K562 (cell line): ENCODE measurements around the gene RHOBTB3. TPM values are rescaled to one million over a fixed set of nuclear protein-coding genes. Genes with fewer than 3 reads are reported as not detected.

Experiments
- ATF7 ChIP-seq: fragments of 450-650 bp; IDR thresholded peaks from 2 replicates; pipeline ENCODE4 v1.7.1; 2014; ENCODE audit warnings: mild to moderate bottlenecking, moderate library complexity
- CBFA2T3 ChIP-seq: fragments of 450-650 bp; IDR thresholded peaks from 2 replicates; pipeline ENCODE4 v1.6.1; 2017
- EWSR1 ChIP-seq: fragments of 450-650 bp; IDR thresholded peaks from 2 replicates; pipeline ENCODE4 v1.6.1; 2018; ENCODE audit warnings: borderline replicate concordance, mild to moderate bottlenecking, low read depth, moderate library complexity; ENCODE audit not compliant: partially characterized antibody
- FOS ChIP-seq: IDR thresholded peaks from 3 replicates; pipeline ENCODE4 v1.6.1; 2011; ENCODE audit not compliant: insufficient read length; ENCODE audit errors: extremely low read depth
- FOXJ2 ChIP-seq: fragments of 200-800 bp; sonication (Bioruptor generic); IDR thresholded peaks from 2 replicates; pipeline ENCODE4 v1.6.1; 2016; ENCODE audit warnings: missing genetic modification characterization, missing compliant biosample characterization
- FOXP1 ChIP-seq: sonication (generic); formaldehyde crosslinking; IDR thresholded peaks from 2 replicates; pipeline ENCODE4 v1.8.0; 2022; ENCODE audit warnings: mild to moderate bottlenecking, missing genetic modification reagents
- IRF2 ChIP-seq: sonication (generic); formaldehyde crosslinking; IDR thresholded peaks from 2 replicates; pipeline ENCODE4 v1.8.1; 2022; ENCODE audit warnings: mild to moderate bottlenecking, missing genetic modification reagents
- NFE2 ChIP-seq: IDR thresholded peaks from 2 replicates; pipeline ENCODE4 v1.6.1; 2014; ENCODE audit warnings: antibody characterized with exemption, low read depth
- RAD21 ChIP-seq, 2 experiments: fragments of 250-450 bp in 1 of 2; fragments of 450-650 bp in 1 of 2; sonication (Bioruptor Pico) in 1 of 2; formaldehyde crosslinking in 1 of 2; IDR thresholded peaks in 1 of 2; conservative IDR thresholded peaks in 1 of 2; 2 replicates each; pipeline versions ENCODE4 v1.4.0 to v1.8.0; 2020 to 2022; ENCODE audit warnings: mild to moderate bottlenecking in 2 of 2, moderate library complexity in 1 of 2
- SAP30 ChIP-seq: fragments of 200-600 bp; sonication (generic); IDR thresholded peaks from 2 replicates; pipeline ENCODE4 v1.6.1; 2012; ENCODE audit warnings: borderline replicate concordance, low read depth, mild to moderate bottlenecking, moderate library complexity, low read length, control low read depth, inconsistent platforms; ENCODE audit not compliant: insufficient read depth, poor library complexity, severe bottlenecking
- ZNF24 ChIP-seq: fragments of 450-650 bp; IDR thresholded peaks from 2 replicates; pipeline ENCODE4 v1.6.1; 2016
- ZNF507 ChIP-seq: conservative IDR thresholded peaks from 2 replicates; pipeline ENCODE4 v1.6.1; 2017; ENCODE audit warnings: missing genetic modification characterization, missing compliant biosample characterization
- polyA plus RNA-seq, 8 experiments: library from polyadenylated mRNA; depleted of rRNA in 4 of 8; stranded (reverse) in 5 of 8; unstranded in 3 of 8; fragments of >200 nt; fragmentation: Nextera tagmentation in 2 of 8; fragmentation: Illumina TruSeq in 1 of 8; extraction: Ambion mirVana in 2 of 8; extraction: Trizol in 1 of 8; gene quantifications; 2 replicates each; pipeline versions ENCODE4 v1.2.1 to v1.2.3, GENCODE V29; 2011 to 2014; ENCODE audit warnings: inconsistent platforms in 1 of 8, missing spikeins in 1 of 8
- total RNA-seq, 7 experiments: library from RNA; depleted of rRNA in 6 of 7; stranded (reverse); fragments of >200 nt in 6 of 7; fragmentation: Illumina TruSeq in 2 of 7; extraction: Trizol in 2 of 7; gene quantifications; 2 replicates each; pipeline versions ENCODE4 v1.2.1 to v1.2.3, GENCODE V29; 2011 to 2021; ENCODE audit warnings: low replicate concordance in 1 of 7
- TF ChIP-seq, protein P1 (sequence below), 2 experiments: fragments of 450-650 bp in 1 of 2; sonication (generic) in 1 of 2; formaldehyde crosslinking; conservative IDR thresholded peaks; 2 replicates each; pipeline versions ENCODE4 v1.4.0 to v1.8.1; 2020 to 2022; ENCODE audit warnings: mild to moderate bottlenecking in 1 of 2, missing genetic modification reagents in 1 of 2
- TF ChIP-seq, protein P2 (sequence below): fragments of 250-450 bp; sonication (Bioruptor Pico); IDR thresholded peaks from 2 replicates; pipeline ENCODE4 v1.8.0; 2022; ENCODE audit warnings: inconsistent platforms
- TF ChIP-seq, protein P3 (sequence below): fragments of 250-450 bp; sonication (Bioruptor Pico); IDR thresholded peaks from 2 replicates; pipeline ENCODE4 v1.4.0; 2020; ENCODE audit warnings: mild to moderate bottlenecking, moderate library complexity
- TF ChIP-seq, protein P4 (sequence below): fragments of 250-450 bp; sonication (Bioruptor Pico); IDR thresholded peaks from 2 replicates; pipeline ENCODE4 v1.4.0; 2020; ENCODE audit warnings: borderline replicate concordance
- TF ChIP-seq, protein P5 (sequence below): IDR thresholded peaks from 2 replicates; pipeline ENCODE4 v1.6.1; 2012; ENCODE audit warnings: low read depth, low read length, improper control_type of control experiment, borderline replicate concordance
- TF ChIP-seq, protein P6 (sequence below): fragments of 250-450 bp; sonication (Bioruptor Pico); IDR thresholded peaks from 2 replicates; pipeline ENCODE4 v1.5.1; 2021; ENCODE audit warnings: mild to moderate bottlenecking

Gene RHOBTB3
- total and polyA plus RNA-seq, 9 of the 15 experiments (the other 6 are each of a cell fraction or from before 2014, with no cell fraction given), result 39.7 to 143 (median 115) TPM

DNA sequence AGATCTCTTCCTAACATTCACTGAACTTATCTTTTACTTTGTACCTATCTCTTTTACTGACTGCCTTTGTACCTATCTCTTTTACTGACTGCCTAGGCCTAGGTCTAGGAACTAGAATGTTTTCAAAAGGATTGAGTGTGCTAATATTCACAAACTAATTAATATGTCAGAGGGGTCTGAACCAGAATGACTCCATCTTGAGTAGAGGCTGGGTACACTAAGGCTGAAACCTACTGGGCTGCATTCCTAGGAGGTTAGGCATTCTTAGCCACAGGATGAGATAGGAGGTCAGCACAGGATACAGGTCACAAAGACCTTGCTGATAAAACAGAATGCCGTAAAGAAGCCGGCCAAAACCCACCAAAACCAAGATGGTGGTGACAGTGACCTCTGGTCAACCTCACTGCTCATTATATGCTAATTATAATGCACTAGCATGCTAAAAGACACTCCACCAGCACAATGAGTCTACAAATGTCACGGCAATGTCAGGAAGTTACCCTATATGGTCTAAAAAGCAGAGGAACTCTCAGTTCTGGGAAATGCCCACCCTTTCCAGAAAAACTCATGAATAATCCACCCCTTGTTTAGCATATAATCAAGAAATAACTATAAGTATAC, 2.5 kb upstream of the RHOBTB3 start (continued):
- TF ChIP-seq, protein P1, sequence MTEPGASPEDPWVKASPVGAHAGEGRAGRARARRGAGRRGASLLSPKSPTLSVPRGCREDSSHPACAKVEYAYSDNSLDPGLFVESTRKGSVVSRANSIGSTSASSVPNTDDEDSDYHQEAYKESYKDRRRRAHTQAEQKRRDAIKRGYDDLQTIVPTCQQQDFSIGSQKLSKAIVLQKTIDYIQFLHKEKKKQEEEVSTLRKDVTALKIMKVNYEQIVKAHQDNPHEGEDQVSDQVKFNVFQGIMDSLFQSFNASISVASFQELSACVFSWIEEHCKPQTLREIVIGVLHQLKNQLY (CRISPR knock-in tag; conservative IDR thresholded peaks at IDR 0.05), result peak in 1 of 2 experiments; percentile 91; a peak in 1 of 4 replicates
- TF ChIP-seq SAP30, result no peak
- no peak for TF ChIP-seq ZNF24
- TF ChIP-seq, protein P2, sequence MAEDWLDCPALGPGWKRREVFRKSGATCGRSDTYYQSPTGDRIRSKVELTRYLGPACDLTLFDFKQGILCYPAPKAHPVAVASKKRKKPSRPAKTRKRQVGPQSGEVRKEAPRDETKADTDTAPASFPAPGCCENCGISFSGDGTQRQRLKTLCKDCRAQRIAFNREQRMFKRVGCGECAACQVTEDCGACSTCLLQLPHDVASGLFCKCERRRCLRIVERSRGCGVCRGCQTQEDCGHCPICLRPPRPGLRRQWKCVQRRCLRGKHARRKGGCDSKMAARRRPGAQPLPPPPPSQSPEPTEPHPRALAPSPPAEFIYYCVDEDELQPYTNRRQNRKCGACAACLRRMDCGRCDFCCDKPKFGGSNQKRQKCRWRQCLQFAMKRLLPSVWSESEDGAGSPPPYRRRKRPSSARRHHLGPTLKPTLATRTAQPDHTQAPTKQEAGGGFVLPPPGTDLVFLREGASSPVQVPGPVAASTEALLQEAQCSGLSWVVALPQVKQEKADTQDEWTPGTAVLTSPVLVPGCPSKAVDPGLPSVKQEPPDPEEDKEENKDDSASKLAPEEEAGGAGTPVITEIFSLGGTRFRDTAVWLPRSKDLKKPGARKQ (CRISPR knock-in tag), result peak; percentile 99
- TF ChIP-seq, protein P3, sequence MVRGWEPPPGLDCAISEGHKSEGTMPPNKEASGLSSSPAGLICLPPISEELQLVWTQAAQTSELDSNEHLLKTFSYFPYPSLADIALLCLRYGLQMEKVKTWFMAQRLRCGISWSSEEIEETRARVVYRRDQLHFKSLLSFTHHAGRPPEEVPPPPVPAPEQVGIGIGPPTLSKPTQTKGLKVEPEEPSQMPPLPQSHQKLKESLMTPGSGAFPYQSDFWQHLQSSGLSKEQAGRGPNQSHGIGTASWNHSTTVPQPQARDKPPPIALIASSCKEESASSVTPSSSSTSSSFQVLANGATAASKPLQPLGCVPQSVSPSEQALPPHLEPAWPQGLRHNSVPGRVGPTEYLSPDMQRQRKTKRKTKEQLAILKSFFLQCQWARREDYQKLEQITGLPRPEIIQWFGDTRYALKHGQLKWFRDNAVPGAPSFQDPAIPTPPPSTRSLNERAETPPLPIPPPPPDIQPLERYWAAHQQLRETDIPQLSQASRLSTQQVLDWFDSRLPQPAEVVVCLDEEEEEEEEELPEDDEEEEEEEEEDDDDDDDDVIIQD (CRISPR knock-in tag), result peak; percentile 99
- peak; percentile 56 for TF ChIP-seq NFE2
- peak in 1 of 2 experiments; percentile 55; a peak in 2 of 4 replicates for TF ChIP-seq RAD21 (CRISPR knock-in tag; conservative IDR thresholded peaks at IDR 0.05 in 1 of 2, IDR thresholded peaks at IDR 0.05 in 1 of 2)
- TF ChIP-seq EWSR1, result no peak
- peak; percentile 80; the same call in 1 of the 2 replicates for TF ChIP-seq ATF7
- TF ChIP-seq, protein P4, sequence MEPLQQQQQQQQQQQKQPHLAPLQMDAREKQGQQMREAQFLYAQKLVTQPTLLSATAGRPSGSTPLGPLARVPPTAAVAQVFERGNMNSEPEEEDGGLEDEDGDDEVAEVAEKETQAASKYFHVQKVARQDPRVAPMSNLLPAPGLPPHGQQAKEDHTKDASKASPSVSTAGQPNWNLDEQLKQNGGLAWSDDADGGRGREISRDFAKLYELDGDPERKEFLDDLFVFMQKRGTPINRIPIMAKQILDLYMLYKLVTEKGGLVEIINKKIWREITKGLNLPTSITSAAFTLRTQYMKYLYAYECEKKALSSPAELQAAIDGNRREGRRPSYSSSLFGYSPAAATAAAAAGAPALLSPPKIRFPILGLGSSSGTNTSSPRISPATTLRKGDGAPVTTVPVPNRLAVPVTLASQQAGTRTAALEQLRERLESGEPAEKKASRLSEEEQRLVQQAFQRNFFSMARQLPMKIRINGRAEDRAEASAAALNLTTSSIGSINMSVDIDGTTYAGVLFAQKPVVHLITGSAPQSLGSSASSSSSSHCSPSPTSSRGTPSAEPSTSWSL (CRISPR knock-in tag), result peak; percentile 99
- peak; percentile 88; the same call in 1 of the 2 replicates for TF ChIP-seq FOXJ2 (tag)
- TF ChIP-seq IRF2, result no peak
- TF ChIP-seq, protein P5, sequence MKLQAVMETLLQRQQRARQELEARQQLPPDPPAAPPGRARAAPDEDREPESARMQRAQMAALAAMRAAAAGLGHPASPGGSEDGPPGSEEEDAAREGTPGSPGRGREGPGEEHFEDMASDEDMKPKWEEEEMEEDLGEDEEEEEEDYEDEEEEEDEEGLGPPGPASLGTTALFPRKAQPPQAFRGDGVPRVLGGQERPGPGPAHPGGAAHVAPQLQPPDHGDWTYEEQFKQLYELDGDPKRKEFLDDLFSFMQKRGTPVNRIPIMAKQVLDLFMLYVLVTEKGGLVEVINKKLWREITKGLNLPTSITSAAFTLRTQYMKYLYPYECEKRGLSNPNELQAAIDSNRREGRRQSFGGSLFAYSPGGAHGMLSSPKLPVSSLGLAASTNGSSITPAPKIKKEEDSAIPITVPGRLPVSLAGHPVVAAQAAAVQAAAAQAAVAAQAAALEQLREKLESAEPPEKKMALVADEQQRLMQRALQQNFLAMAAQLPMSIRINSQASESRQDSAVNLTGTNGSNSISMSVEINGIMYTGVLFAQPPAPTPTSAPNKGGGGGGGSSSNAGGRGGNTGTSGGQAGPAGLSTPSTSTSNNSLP, result no peak; the same call in 1 of the 2 replicates
- TF ChIP-seq FOXP1 (CRISPR knock-in tag), result no peak
- TF ChIP-seq FOS, result no peak
- peak; percentile 40; the same call in 1 of the 2 replicates for TF ChIP-seq CBFA2T3
- TF ChIP-seq, protein P6, sequence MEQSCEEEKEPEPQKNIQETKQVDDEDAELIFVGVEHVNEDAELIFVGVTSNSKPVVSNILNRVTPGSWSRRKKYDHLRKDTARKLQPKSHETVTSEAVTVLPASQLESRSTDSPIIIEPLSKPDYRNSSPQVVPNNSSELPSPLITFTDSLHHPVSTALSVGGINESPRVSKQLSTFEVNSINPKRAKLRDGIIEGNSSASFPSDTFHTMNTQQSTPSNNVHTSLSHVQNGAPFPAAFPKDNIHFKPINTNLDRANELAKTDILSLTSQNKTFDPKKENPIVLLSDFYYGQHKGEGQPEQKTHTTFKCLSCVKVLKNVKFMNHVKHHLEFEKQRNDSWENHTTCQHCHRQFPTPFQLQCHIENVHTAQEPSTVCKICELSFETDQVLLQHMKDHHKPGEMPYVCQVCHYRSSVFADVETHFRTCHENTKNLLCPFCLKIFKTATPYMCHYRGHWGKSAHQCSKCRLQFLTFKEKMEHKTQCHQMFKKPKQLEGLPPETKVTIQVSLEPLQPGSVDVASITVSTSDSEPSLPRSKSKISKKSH (CRISPR knock-in tag), result peak; percentile 98
- peak; percentile 85 for TF ChIP-seq ZNF507 (tag)
